GM12891 (cell line): ENCODE data around the gene APBA3. TPM values are rescaled to one million over a fixed set of nuclear protein-coding genes. Genes with fewer than 3 reads are reported as not detected.

ENCODE experiments used
- DNase-seq: peaks from one replicate; pipeline ENCODE4 v3.0.0; 2011; ENCODE audit warnings: low spot score; ENCODE audit not compliant: insufficient read length
- FAIRE-seq: peaks from 2 replicates; lab custom pipeline; 2011; peaks lifted over from hg19 to GRCh38; lab: Jason Lieb, UNC
- PAX5 ChIP-seq: IDR thresholded peaks from 2 replicates; pipeline ENCODE4 v1.6.1; 2011; ENCODE audit warnings: low read length, moderate library complexity, mild to moderate bottlenecking; ENCODE audit not compliant: insufficient read depth, severe bottlenecking
- POLR2A ChIP-seq: IDR thresholded peaks from 2 replicates; pipeline ENCODE4 v1.6.1; 2011; ENCODE audit warnings: low read depth, low read length, control low read depth
- POLR2AphosphoS5 ChIP-seq: IDR thresholded peaks from 2 replicates; pipeline ENCODE4 v1.6.1; 2011; ENCODE audit warnings: low read depth, low read length, control low read depth
- POU2F2 ChIP-seq: IDR thresholded peaks from 2 replicates; pipeline ENCODE4 v1.6.1; 2011; ENCODE audit warnings: low read depth, mild to moderate bottlenecking, control low read depth, low read length, moderate library complexity
- SPI1 ChIP-seq: IDR thresholded peaks from 2 replicates; pipeline ENCODE4 v1.6.1; 2011; ENCODE audit warnings: low read depth, low read length, control low read depth
- TAF1 ChIP-seq: IDR thresholded peaks from 2 replicates; pipeline ENCODE4 v1.6.1; 2011; ENCODE audit warnings: low read depth, low read length, control low read depth
- polyA plus RNA-seq: library from polyadenylated mRNA; unstranded; fragments of >200 nt; gene quantifications from one replicate; pipeline ENCODE4 v1.2.1, GENCODE V29; 2012; ENCODE audit warnings: low read depth, missing spikeins, inconsistent platforms; ENCODE audit not compliant: missing spikeins

Gene APBA3
- polyA plus RNA-seq, result 18.5 TPM

GRCh38 chr19:3761382-3762129, at the start of gene APBA3:
APBA3 (minus strand) TSS chr19:3761692; CDS start chr19:3760264, 1,428 bp downstream.
- DNase-seq (peak; percentile 94), FAIRE-seq (peak; percentile 92)
- TF ChIP-seq SPI1, result no peak
- TF ChIP-seq PAX5, result no peak
- peak; percentile 34; the same call in 1 of the 2 replicates for TF ChIP-seq TAF1
- peak; percentile 50; the same call in 1 of the 2 replicates for TF ChIP-seq POU2F2
- TF ChIP-seq POLR2AphosphoS5, result peak; percentile 62; the same call in 1 of the 2 replicates
- TF ChIP-seq POLR2A, result peak; percentile 85

- TF ChIP-seq POU2F2 (no peak), POLR2A (no peak)
- no peak for DNase-seq
- FAIRE-seq, result no peak
Measured at GRCh38 chr19:3810708-3811355, 49.3 kb upstream of the APBA3 start.

DNA sequence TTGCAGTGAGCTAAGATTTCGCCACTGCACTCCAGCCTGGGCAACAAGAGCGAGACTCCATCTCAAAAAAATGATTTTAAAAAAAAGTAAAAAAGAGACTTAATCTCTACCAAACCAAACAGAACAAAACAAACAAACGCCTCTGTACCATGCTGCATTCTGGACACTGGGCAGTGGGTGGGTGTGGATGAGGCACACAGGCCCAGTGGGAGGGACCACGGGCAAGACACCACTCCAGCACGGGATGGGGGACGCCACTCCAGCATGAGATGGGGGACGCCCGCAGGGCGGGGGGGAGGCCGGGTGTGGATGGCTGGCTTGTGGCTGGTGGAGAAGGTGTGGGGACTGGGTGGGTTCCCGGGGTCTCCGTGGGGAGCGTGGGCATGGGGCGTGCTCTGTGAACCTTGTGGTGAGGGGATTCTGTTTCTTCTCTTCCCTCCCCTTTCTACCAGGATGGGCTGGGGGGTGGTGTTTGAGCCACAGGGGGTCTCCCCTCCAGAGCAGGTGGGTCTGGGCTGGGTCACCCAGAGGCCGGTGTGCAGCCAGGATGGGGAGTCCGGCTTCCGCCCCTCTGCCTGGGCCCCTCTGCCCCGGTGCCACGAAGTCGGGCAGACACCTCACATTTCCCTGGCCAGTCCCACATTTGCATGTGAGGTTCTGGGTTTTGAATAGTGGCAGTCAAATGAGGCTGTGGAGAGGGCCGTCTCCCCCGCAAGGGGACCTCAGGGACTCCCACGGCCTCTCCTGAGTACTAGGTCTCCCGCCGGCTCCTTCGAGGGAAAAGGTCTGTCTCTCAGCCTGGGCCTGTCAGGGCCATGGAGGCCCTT, 48.6 kb upstream of the APBA3 start:
- DNase-seq (no peak), FAIRE-seq (peak; percentile 77)
- TF ChIP-seq POU2F2 (peak; percentile 76), POLR2A (no peak)

DNA sequence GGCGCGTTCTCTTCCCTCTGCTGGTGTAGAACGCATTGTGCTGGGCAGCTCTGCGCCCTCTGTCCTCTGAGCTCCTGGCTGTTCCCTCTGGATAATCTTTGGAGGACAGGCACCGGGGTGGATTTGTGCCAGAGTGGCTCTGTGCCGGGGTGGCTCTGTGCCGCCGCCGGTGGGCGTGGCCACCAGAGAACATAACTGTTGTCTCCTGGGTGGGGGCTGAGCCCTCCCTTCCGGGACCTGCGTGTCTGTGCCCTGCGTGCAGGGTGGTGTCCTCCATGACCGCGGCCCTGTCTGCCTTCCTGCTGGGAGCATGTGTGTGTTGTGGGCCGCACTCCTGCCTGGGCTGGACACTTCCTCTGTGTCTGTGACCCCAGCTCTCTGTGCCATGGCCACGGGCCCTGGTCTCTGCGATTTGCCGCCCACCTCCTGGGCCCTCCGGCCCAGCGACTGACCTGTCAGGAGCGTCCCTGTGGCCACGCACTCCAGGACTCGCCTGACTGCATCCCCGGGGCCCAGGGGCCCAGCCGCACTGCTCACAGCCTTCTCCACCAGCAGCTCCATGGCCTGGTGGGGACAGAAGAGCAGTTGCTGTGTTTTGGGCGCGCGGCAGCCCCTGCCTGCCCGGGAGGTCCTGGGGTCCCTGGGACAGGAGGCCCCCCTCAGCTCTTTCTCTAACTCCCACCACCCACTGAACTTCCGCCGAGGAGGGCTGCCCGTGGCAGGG, 47.1 kb upstream of the APBA3 start:
- DNase-seq (no peak), FAIRE-seq (no peak)
- TF ChIP-seq POU2F2 (no peak), POLR2AphosphoS5 (no peak)

DNA sequence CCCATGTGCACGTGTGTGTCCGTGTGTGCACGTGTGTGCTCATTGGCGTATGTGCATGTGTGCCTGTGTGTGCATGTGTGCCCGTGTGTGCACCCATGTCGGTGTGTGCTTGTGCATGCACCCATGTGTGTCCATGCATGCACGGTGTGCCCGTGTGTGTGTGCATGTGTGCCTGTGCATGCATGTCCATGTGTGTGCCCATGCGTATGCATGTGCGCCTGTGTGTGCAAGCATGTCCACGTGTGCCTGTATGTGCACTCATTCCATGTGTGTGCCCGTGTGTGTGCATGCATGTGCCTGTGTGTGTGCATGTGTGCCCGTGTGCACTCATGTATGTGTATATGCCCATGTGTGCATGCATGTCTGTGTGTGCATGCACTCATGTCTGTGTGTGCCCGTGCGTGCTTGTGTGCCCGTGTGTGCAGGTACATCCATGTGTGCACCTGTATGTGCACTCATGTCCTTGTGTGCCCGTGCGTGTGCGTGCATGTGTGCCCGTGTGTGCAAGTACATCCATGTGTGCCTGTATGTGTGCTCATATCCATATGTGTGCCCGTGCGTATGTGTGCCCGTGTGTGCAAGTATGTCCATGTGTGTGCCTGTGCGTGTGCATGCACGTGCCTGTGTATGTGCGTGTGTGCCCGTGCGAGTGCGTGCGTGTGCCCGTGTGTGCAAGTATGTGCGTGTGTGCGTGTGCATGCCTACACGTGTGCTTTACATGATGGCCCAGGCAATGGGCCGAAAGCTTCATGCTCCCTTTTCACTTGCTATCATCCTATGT, 46.3 kb upstream of the APBA3 start:
- peak; percentile 77 for FAIRE-seq
- no peak for TF ChIP-seq SPI1
- TF ChIP-seq TAF1, result no peak
- no peak for TF ChIP-seq POLR2AphosphoS5
- TF ChIP-seq PAX5, result no peak
- TF ChIP-seq POLR2A, result no peak
- no peak for TF ChIP-seq POU2F2
- no peak for DNase-seq

DNA sequence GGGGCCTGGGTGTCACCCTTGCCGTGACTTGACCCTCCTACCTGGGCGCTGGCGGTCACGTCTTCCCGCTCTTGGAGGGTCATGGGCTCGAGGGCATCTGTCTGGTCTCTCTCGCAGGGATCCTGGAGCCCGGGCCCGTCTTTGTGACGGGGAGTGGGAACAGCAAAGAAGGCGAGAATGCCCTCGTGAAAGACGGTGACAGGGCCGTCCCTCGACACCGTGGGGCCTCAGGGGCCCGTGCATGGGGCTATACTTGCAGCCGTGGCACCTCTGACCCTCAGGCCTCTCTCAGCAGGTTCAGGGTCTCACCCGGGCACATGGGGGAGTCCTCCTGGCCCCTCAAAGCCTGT, 45.6 kb upstream of the APBA3 start:
- TF ChIP-seq TAF1 (no peak), SPI1 (no peak), POLR2AphosphoS5 (no peak), POLR2A (no peak), PAX5 (no peak), POU2F2 (no peak)
- no peak for FAIRE-seq

GRCh38 chr19:3805859-3806258, 44.4 kb upstream of the APBA3 start:
- FAIRE-seq (no peak), DNase-seq (no peak)
- TF ChIP-seq POLR2A (no peak), POU2F2 (no peak), SPI1 (no peak), POLR2AphosphoS5 (no peak), PAX5 (no peak), TAF1 (no peak)

More for the DNA sequence above, 45.6 kb upstream of the APBA3 start:
- DNase-seq, result no peak

- DNase-seq (no peak), FAIRE-seq (no peak)
- TF ChIP-seq SPI1, result no peak
- TF ChIP-seq POU2F2, result no peak
- TF ChIP-seq TAF1, result no peak
- TF ChIP-seq PAX5, result no peak
- no peak for TF ChIP-seq POLR2AphosphoS5
- TF ChIP-seq POLR2A, result no peak
Measured at GRCh38 chr19:3804429-3804828, 42.9 kb upstream of the APBA3 start.
